ENCODE measurements around the gene MORC4.

GRCh38 chrX:107014936-107015335 lies 14.9 kb upstream of the MORC4 start:
- TF ChIP-seq POLR2A (IDR thresholded peaks at IDR 0.05; ENCODE audit: low read length) (no peak), MAX (IDR thresholded peaks at IDR 0.05) (no peak), CTCF (IDR thresholded peaks at IDR 0.05) (no peak), MAFK (IDR thresholded peaks at IDR 0.05; ENCODE audit: partially characterized antibody) (no peak), FOXS1 (CRISPR knock-in tag; IDR thresholded peaks at IDR 0.05) (no peak), CBX2 (IDR thresholded peaks at IDR 0.05; ENCODE audit: borderline replicate concordance, low read depth) (no peak), HDAC2 (IDR thresholded peaks at IDR 0.05) (no peak), MAZ (IDR thresholded peaks at IDR 0.05; ENCODE audit: borderline replicate concordance, low read depth, low read length) (no peak), EP300 (IDR thresholded peaks at IDR 0.05) (no peak), KDM1A (IDR thresholded peaks at IDR 0.05; ENCODE audit: low read depth) (no peak), CHD2 (IDR thresholded peaks at IDR 0.05; ENCODE audit: low read length, partially characterized antibody) (no peak), PHF8 (IDR thresholded peaks at IDR 0.05; ENCODE audit: borderline replicate concordance, low read depth) (no peak), E2F6 (IDR thresholded peaks at IDR 0.05; ENCODE audit: borderline replicate concordance, low read depth) (no peak), RFX5 (IDR thresholded peaks at IDR 0.05) (no peak)
